GM21737 (cell line): ENCODE results near the gene KLHL40.

Experiments
- ATAC-seq: cut with Tn5 transposase; IDR thresholded peaks from one replicate; pipeline ENCODE4 v1.9.1; 2021; ENCODE audit warnings: mild to moderate bottlenecking, moderate library complexity; ENCODE audit not compliant: unreplicated experiment

The KLHL40 gene

DNA sequence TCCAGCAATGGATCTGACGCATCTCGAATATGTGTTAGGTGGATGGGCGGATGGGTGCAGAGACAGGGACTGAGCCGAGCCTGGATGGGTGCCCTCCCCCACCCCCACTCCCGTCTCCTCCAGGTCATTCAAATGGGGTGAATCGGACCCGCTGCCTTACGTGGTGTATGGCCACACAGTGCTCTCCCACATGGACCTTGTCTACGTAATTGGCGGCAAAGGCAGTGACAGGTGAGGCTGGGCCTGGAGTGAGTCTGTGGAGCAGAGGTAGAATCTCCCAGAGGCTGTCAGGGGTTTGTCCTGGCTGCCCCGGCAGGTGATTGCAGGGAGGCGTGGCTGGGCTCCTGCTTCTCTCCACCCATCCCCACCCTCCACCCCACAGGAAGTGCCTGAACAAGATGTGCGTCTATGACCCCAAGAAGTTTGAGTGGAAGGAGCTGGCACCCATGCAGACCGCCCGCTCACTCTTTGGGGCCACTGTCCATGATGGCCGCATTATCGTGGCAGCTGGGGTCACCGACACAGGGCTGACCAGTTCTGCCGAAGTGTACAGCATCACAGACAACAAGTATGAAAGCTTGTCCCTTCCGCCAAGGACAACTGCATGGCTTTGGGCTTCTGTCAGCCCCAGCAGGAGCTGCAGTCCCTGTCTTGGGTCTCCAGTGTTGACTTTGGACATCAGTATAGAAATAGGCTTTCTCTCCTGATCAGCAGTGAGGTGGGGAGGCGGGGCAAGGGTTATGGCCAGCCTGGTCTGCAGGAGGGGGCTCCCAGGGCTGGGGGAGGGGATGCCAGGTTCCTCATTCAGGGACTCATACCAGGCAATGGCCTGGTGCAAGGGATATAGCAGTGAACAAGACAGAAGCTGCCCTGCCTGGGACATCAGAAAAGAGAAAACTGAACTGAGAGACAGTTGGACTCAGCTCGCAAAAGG is 3.4 kb downstream of the KLHL40 start:
- no peak for ATAC-seq

DNA sequence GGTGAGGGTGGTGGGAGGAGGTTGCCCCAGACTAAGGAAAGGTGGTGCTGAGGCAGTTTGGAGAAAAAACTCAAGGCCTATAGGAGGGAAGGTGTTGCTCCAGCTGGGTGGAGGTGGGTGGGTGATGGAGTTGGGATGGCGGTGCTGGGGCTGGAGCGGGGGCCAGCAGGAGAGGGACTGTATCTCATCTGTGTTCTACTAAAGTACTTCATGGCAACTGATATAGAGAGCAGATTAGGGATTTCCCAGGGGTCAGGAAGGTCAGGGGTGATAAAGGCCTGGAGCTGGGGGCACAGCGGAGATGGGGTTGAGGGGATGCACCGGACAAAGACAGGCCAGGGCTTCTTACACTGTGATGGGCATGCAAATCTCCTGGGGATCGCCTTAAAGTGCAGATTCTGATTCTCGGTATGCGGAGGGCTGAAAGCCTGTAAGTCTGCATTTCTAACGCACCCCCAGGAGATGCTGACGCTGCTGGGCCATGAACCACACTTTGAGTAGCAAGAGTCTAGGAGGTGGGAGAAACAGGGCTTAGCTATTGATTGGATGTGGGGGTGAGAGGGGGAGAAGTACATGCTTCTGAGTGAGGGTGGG is 4.2 kb downstream of the KLHL40 start:
- ATAC-seq, result no peak

DNA sequence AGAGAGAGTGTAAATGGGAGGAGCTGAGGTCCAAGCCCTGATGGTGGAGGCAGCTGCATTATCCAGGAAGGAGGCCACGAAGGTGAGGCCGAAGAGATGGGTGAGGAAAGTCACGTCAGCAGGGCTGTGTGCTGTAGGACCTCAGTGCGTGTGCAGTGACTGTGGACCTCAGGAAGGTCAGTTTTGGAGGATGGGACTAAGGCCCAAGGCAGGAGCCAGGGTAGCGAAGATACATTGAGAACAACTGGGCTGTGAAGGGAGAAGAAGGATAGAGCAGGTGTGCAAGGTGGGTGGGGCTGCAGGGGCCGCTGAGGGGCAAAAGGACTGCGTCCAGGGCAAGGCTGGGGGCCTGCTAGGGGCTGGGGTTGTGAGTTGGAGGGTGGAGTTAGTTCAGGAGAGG is 4.9 kb downstream of the KLHL40 start:
- ATAC-seq, result no peak

DNA sequence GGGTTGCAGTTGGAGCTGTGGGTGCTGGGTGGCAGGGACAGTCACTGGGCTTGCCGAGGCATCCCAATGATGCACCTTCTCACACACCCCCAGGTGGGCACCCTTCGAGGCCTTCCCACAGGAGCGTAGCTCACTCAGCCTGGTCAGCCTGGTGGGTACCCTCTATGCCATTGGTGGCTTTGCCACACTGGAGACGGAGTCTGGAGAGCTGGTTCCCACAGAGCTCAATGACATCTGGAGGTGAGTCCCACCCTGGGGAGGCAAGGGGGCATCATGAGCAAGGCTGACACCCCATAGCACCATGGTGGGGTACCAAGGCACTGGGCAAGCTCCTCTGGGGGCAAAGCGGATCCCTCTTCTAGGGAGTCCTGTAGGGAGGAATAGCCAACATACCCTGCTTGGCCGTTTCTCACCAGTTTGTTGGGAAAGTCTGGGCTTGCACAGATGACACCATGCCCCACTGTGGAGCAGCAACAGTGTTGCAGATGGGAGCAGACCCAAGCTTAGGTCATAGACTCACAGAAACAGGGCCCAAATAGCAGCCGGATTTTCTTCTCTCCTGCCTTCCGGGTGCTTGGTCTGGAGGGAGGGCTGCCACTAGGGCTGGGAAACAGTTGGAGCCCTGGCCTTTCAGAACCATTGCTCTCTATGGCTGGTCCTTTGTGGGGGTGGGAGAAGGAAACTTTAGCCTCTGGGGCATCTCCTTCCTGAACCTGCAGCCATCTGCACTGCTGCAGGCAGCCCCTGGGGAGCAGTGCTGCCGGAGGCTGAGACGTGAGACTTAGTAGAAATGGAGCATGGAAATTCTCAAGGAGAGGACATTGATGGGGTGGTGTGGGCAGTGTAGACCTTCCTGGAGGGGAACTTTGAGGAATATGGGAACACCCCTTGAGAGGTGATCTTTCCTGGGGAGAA is 5.7 kb downstream of the KLHL40 start:
- no peak for ATAC-seq

DNA sequence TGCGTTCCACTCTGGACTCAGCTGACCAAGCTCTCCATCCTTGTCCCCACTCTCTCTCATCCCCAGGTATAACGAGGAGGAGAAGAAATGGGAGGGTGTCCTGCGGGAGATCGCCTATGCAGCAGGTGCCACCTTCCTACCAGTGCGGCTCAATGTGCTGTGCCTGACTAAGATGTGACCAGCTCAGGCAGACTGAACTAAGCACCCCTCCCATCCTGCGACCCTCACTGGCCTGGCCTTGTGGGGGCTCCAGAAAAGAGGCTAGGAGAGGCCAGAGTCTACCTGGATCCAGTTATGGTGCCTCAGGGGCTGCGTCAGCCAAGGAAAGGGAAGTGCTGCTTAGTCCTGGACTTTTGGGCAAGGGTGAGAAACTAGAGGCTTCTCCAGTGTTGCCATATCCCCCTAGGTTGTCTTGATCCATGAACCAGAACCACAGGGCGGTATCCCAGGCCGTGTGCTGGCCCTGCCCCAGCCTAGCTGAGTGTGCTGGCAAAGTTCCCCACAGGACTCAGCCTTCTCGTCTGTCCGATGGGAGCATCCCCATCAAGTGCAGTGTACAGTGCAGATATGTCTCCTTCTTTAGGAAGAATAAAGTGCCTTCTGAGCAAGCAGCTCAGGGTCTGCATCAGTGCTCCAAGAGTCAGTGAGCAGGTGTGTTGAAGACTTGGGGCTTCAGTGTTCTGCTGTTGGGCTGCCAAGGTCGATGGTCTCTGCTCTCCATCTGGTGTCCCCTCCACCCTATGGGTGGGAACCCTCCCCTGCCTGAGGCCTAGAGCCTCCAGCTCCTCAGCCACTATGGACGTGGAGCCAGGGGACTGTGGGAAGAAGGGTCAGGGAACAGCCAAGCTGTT is 6.7 kb downstream of the KLHL40 start:
- no peak for ATAC-seq

DNA sequence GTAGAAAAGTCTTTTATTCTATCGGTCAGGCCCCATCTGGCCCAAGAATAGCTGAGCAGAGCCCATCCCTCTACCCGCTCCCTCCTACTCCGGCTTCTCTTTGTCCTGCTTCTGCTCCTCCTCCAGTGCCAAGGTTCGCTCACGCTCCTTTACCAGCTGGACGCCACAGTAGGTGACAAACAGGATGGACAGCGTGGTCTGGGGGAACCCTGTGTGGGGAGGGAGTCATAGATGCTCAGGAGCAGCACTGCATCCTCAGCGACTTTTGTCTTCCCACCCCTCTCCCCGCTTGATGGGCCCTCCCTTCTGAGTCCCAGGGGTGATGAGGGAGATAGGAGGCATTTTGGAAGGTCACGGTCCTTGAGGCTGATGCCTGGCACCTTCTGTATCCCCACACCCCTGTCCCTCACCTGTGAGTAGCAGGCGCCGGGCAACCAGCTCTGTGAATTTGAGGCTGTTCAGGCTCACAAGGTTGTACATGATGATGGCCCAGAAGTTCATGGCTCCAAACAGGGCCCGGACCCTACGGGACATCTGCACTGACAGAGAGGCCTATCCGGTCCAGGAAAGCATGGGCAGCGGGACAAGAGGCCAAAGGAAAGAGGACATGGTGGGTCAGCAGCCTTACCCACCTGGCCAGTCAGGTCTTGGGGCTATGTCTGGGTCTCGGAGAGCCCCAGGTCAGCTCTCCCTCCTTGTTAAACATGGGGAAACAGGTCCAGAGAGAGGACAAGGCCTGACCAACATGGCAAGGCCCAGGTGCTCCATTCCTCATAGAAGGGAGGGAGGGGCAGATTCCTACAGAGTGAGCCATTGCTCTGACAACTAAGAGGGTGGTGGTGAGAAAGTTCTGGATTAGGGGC is 7.6 kb downstream of the KLHL40 start:
- ATAC-seq, result no peak

DNA sequence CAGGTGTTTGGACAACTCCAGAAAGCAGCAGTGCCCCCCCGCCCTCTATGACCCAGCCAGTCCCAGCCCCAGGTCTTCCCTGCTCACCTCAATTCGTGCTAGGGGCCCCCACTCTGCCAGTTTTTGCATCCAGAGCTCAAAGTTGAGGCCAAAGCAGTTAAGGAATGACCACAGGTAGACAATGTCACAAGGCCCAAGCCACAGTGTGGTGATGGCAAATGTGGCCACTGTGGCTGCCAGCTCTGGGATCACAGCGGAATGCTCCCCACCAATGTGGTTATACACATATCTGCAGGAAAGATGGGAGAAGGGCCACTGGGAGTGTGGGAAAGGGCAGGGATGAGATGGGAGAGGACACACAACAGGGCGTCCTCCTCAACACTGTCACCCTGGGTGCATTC is 8.2 kb downstream of the KLHL40 start:
- ATAC-seq, result no peak

DNA sequence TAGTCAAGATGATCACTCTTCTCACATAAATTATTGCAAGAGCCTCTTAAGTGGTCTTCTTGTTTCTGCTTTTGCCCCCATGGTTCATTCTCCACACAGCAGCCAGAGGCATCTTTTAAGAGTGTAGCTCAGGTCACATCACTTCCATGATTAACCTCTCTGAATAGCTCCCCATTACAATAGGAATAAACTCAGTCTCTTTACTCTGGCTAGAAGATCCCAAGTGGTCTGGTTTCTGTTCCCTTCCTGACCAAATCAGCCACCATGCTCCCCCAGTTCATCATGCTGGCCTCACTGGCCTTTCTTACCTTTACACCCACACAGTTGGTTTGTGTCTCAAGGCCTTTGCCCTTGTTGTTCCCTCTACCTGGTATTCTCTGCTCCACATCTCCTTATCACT is 9.0 kb downstream of the KLHL40 start:
- no peak for ATAC-seq

DNA sequence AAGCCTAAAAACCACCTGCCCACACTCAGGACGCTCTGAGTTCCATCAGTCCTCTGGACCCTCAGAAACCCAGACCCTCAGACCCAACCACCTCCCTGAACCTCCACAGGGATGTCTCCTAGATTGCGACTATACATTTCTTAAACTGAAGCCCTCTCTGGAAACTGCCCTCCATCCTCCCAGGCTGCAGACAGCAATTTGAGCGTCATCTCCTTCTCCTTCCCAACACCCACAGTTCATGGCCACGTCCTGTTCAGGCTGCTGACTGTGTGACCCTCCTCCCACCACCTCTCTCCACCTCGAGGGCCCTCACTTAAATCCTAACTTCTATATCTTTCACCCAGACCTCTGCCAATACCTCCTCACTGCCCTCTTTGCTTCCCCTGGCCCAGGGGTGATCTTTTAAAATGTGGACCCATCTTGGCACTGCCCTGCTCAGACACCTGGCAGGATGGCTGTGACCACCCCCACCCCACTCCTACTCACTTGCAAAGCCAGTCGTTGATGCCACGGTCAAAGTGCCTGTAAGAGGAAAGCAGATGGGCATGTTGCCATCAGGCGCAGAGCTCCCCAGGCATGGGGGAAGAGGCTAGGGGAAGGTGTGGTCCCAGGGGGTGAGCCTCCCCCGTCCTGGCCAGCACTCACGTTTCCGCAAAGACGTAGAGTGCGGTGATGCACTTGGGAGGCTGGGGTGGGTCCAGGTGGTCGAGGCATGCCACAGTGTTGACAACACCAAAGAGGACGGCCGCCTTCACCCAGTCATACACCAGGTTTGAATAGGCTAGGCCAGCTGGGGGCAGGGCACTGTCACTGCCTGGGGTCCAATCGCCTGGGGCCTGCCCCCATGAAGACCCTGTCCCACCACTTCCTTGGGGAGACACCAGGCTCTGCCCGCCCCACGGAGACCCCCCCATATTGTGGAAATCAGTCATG is 11.3 kb downstream of the KLHL40 start:
- ATAC-seq, result no peak

DNA sequence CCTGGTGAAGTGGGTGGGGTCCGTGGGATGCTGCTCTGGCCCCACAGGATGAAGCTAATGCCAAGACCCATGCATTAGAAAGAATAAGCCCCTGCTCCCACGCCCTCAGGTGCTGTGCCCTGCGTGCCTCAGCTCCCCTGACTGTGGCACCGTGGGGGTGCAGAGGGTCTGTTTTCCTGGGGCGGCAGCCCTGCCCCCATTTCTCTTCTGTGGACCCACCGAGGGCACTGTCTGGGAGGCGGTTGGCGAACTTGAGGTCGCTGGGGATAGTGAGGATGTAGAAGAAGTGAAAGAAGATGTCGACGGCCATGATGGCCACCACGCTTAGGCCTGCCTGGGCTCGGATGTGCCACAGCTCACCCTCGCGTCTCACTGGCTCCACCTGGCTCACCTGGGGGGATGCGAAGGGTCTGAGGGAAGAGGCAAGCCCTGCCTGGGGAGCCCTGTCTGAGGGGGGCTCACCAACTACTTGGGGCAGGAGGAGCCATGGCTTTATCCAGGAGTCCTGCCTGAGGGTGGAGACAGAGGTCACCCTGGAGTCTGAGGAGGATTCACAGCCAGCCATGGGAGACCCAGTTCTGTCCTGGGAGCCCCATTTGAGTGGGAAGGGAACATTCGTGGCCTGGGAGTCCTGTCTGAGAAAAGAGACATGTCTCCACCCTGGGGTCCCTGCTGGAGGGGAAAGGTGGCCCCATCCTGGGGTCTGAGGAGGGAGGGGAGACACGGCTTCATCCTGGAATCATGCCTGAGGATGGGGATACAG is 12.1 kb downstream of the KLHL40 start:
- ATAC-seq, result no peak

DNA sequence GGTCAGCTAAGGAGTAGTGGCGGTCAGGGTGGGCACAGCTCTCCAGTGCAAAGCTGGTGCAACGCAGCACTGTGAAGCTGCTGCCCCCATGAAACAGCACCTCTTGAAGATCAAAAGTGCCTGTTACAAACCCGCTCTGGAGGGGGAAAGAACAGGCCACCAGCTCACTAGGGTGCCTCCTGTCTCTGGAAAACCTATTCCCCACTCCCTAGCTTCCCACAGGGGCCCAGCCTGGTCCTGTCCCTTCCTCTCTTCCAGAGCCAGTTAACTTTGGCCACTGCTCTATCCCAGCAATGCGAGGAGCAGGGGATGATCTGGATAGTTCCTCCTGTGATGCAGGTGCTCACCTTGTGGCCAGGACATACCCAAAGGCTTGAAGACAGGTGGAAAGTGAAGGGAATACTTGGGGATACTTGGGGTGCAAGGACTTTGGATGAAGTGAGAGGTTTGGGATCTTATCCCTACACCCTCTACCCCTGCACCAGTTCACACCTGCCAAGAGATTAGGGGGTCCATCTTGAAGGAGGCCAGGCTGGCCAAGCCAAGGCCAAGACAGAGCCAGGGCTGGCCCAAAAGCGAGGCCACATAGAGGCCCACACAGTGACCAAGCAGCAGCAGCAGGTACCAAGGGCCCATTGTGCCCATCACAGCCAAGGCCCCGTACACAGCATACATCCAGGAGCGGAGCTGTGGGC is 13.0 kb downstream of the KLHL40 start:
- ATAC-seq, result no peak

DNA sequence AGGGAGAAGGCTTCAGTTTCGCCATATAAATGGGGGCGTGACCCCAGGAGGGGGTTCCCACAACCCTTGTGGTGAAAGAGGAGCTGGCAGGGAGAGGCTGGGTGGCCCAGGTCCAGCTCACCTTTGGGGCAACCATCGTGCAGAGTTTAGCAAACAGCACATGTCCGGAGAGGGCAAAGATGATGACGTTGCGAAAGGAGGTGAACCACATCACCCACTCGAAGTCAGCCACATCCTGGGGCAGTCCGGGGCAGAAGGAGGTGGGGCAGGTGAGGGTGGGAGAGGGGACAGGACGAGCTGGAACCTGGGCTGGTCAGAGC is 13.5 kb downstream of the KLHL40 start:
- ATAC-seq, result no peak

DNA sequence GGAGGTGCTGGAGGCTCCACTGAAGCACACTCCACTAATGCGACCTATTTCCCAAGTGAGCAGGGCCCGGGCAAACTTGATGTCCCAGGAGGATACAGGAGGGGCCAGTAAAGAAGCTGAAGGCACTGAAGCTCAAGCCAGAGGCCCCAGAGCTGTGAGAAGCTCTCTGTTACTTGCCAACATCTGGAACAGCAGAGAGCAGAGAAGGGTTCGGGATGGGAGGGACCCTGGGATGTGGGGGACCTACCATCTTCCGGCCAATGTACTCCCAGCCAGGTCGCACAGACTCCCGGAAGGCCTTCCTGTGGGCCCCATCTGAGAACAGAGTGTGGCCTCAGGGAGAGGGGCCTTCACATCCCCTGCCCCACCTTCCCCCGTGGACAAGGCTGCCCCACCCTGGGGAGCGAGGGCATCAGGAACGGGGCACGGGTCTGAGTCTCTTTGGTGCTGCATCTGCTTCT is 14.2 kb downstream of the KLHL40 start:
- no peak for ATAC-seq

DNA sequence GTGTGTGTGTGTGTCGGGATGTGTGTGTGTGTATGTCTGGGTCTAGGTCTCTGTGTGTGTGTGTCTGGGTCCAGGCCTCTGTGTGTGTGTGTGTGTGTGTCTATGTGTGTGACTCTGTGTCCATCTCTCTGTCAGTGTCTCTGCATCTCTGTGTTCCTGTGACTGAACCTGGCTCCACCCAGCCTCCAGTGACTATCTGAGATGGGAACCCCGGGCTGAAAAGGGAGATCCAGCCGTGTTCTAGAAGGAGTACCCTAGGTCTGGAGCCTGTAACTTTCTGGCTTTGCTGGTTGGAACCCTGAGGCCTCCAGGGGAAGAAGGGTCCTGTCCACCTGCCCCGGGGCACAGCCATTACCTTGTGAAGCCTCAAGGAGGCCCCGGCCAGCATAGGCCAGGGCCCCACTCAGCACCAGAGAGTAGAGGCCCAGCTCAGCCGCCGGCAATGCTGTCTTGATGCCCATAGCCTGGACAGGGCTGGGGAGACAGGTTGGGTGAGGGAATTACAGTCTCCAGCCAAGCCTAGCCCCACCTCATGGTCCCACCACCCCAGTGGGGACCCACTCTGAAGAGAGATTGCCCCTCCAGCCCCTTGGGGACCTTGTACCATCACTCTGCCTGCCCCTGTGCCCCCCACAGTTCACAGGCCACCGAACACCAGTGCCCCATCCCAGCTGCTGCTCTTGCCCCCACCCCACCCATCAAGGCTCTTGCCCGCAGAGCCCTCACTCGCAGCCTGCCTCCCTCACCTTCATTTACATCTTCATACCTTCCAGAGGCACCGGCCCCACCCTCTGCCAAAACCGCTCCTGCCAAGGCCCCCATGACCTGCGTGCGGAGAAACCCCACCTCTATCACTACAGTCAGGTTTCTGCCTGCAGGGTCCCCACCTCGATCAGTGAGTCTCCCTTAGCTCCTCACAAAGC is 15.3 kb downstream of the KLHL40 start:
- no peak for ATAC-seq

DNA sequence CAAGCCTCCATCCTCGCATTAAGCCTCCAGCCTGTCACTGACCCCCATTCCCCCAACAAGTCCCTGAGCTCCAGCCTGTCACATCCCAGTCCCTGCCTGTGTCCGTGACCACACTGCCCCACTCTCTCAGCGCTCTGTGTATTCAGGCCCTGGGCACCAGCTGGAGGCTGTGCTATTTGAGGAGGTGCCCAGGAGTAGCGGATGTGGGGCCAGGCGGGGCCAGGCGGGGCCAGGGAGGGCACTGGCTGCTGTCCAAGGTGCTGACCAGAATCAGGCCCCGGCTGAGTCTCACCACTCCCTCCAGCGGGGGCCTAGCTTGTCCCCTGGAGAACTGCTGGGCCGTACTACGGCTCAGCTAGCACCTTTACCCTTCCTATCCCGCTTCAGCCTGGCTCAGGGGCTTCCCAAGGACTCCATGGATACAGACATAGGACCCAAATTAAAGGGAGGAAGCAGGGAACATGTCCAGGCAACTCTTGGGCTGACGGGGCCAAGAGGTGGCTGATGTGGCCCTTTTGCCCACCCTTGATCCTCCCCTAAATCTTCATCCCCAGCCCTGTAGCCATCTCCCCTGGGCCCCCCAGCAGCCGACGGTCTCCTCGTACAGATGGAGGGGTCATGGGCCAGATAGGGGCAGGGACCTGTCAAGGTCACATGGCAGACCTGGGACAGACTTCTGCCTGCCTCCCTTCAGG is 16.2 kb downstream of the KLHL40 start:
- no peak for ATAC-seq
